Peyer's patch (tissue), 4 donors: ENCODE results near the gene DENND1B.
"Not testable (repeated sequence)": the region's sequence is repeated elsewhere in the genome, so short reads cannot be mapped to it uniquely, and the experiment has no call there.

Experiments
- CTCF ChIP-seq, 6 experiments: fragments of 450-650 bp in 4 of 6; fragments of 200-600 bp in 2 of 6; sonication (generic) in 1 of 6; IDR thresholded peaks; one replicate each; pipeline ENCODE4 v1.5.1; 2017 to 2019; ENCODE audit warnings: antibody characterized with exemption in 6 of 6, mild to moderate bottlenecking in 3 of 6, moderate library complexity in 1 of 6
- POLR2A ChIP-seq, 2 donors: fragments of 450-650 bp; IDR thresholded peaks; one replicate each; pipeline ENCODE4 v1.5.1; 2017; ENCODE audit warnings: antibody characterized with exemption in 2 of 2, mild to moderate bottlenecking in 2 of 2, moderate library complexity in 2 of 2

GRCh38 chr1:197755553-197755952, 19.7 kb downstream of the DENND1B start:
- not testable (repeated sequence) for TF ChIP-seq CTCF, POLR2A (IDR thresholded peaks at IDR 0.05)
